NCI-H510A (cell line): ENCODE measurements around the gene C19orf25.
A peak's percentile ranks its signal among the peaks of the same experiment; 100 is the strongest.
"Not testable (repeated sequence)": the region's sequence is repeated elsewhere in the genome, so short reads cannot be mapped to it uniquely, and the experiment has no call there.

ENCODE experiments used
- DNase-seq: peaks from one replicate; lab custom pipeline; 2025; lab: John Stamatoyannopoulos, UW

The C19orf25 gene

GRCh38 chr19:1478934-1479707 is at the start of gene C19orf25:
Gene C19orf25 (minus strand): TSS chr19:1479215. CDS start chr19:1478903, 312 bp downstream.
- DNase-seq: peak; percentile 78

GRCh38 chr19:1527650-1528309 is 48.8 kb upstream of the C19orf25 start:
- no peak for DNase-seq

- DNase-seq: no peak
These were observed 48.1 kb upstream of the C19orf25 start for GRCh38 chr19:1526979-1527649.

GRCh38 chr19:1526066-1526778 is 47.2 kb upstream of the C19orf25 start:
- DNase-seq: no peak

- no peak for DNase-seq
These were observed 46.3 kb upstream of the C19orf25 start for GRCh38 chr19:1525343-1525742.

GRCh38 chr19:1524972-1525325 is 45.9 kb upstream of the C19orf25 start:
- DNase-seq: no peak

GRCh38 chr19:1524287-1524971 is 45.4 kb upstream of the C19orf25 start:
- DNase-seq: no peak

- no peak for DNase-seq
These were observed 44.6 kb upstream of the C19orf25 start, which contains the start of gene PLK5 for GRCh38 chr19:1523412-1524286. Gene PLK5 (plus strand): TSS chr19:1524077. CDS start chr19:1526997, 2,920 bp downstream.

- no peak for DNase-seq
These were observed 43.8 kb upstream of the C19orf25 start for GRCh38 chr19:1522838-1523237.

- no peak for DNase-seq
These were observed 43.0 kb upstream of the C19orf25 start for GRCh38 chr19:1522061-1522460.

GRCh38 chr19:1521636-1522035 is 42.6 kb upstream of the C19orf25 start:
- no peak for DNase-seq

- DNase-seq: no peak
These were observed 41.3 kb upstream of the C19orf25 start for GRCh38 chr19:1520203-1520780.

GRCh38 chr19:1519802-1520201 is 40.8 kb upstream of the C19orf25 start:
- DNase-seq: not testable (repeated sequence)

- no peak for DNase-seq
These were observed 39.5 kb upstream of the C19orf25 start for GRCh38 chr19:1518471-1518870.

- no peak for DNase-seq
These were observed 37.4 kb upstream of the C19orf25 start for GRCh38 chr19:1516395-1516753.

- DNase-seq: no peak
These were observed 36.1 kb upstream of the C19orf25 start for GRCh38 chr19:1514986-1515721.

- DNase-seq: no peak
These were observed 35.3 kb upstream of the C19orf25 start for GRCh38 chr19:1514295-1514661.

- DNase-seq: no peak
These were observed 34.7 kb upstream of the C19orf25 start for GRCh38 chr19:1513499-1514294.
